IMR-90 (cell line): ENCODE measurements around the gene SCYGR6. TPM values are rescaled to one million over a fixed set of nuclear protein-coding genes. Genes with fewer than 3 reads are reported as not detected.
A peak's percentile ranks its signal among the peaks of the same experiment; 100 is the strongest.

Source experiments
- ATAC-seq: fragments of 200-7000 bp; cut with Tn5 transposase; 2 replicates; pipeline ENCODE4 v1.9.1; 2020; ENCODE audit warnings: low read depth, mild to moderate bottlenecking, moderate library complexity
- BruUV-seq: library from RNA; stranded (reverse); fragments of 400-500 nt; replicated peaks from 2 replicates; lab custom pipeline; 2021; lab: Mats Ljungman, UMichigan
- CTCF ChIA-PET: fragments of 300-600 bp; formaldehyde crosslinking; extraction: SDS; loops from one replicate; lab custom pipeline; 2021; ENCODE audit warnings: antibody characterized with exemption; lab: Yijun Ruan, JAX
- POLR2A ChIA-PET: fragments of 300-600 bp; sonication (Branson Sonifier 250); formaldehyde crosslinking; loops from one replicate; lab custom pipeline; 2022; ENCODE audit warnings: antibody characterized with exemption; ENCODE audit not compliant: unreplicated experiment; lab: Charles Lee
- DNase-seq: peaks from one replicate; pipeline ENCODE4 v3.0.0; 2013
- H2AFZ ChIP-seq: replicated peaks from 2 replicates; pipeline ENCODE3; 2013; ENCODE audit warnings: low read length, mild to moderate bottlenecking; ENCODE audit not compliant: poor library complexity
- H2AK5ac ChIP-seq: 2 replicates; pipeline ENCODE4 v1.6.1; 2013; ENCODE audit warnings: low read depth, low read length, inconsistent platforms
- H2AK9ac ChIP-seq: replicated peaks from 2 replicates; pipeline ENCODE3; 2013; ENCODE audit warnings: mild to moderate bottlenecking, low read depth, low read length, moderate library complexity; ENCODE audit not compliant: poor library complexity
- H2BK120ac ChIP-seq: 2 replicates; pipeline ENCODE4 v1.6.1; 2013; ENCODE audit warnings: low read depth, low read length, inconsistent platforms
- H2BK15ac ChIP-seq: 3 replicates; pipeline ENCODE4 v1.6.1; 2013; ENCODE audit warnings: low read depth, low read length, inconsistent platforms
- H2BK20ac ChIP-seq: 2 replicates; pipeline ENCODE4 v1.6.1; 2013; ENCODE audit warnings: low read depth, mild to moderate bottlenecking, inconsistent platforms, low read length, moderate library complexity
- H2BK5ac ChIP-seq: 2 replicates; pipeline ENCODE4 v1.6.1; 2013; ENCODE audit warnings: mild to moderate bottlenecking, low read depth, low read length, inconsistent platforms; ENCODE audit not compliant: poor library complexity, severe bottlenecking
- H3K14ac ChIP-seq: replicated peaks from 2 replicates; pipeline ENCODE4 v1.6.1; 2013; ENCODE audit warnings: low read depth, low read length, inconsistent platforms
- H3K18ac ChIP-seq: 2 replicates; pipeline ENCODE4 v1.6.1; 2013; ENCODE audit warnings: low read depth, low read length, control low read depth
- H3K23ac ChIP-seq: 2 replicates; pipeline ENCODE4 v1.6.1; 2013; ENCODE audit warnings: low read depth, low read length, inconsistent platforms
- H3K27ac ChIP-seq: 2 replicates; pipeline ENCODE4 v1.5.1; 2013; ENCODE audit warnings: mild to moderate bottlenecking, control low read depth, low read length; ENCODE audit not compliant: insufficient read depth
- H3K27me3 ChIP-seq: 2 replicates; pipeline ENCODE4 v1.6.1; 2013; ENCODE audit warnings: low read length; ENCODE audit not compliant: control insufficient read depth, insufficient read depth
- H3K36me3 ChIP-seq: 2 replicates; pipeline ENCODE4 v1.6.1; 2013; ENCODE audit warnings: low read length, mixed read lengths; ENCODE audit not compliant: control insufficient read depth, insufficient read depth
- H3K4ac ChIP-seq: 2 replicates; pipeline ENCODE4 v1.6.1; 2013; ENCODE audit warnings: low read depth, low read length, inconsistent platforms
- H3K4me1 ChIP-seq: 2 replicates; pipeline ENCODE4 v1.6.1; 2013; ENCODE audit warnings: low read length, mixed read lengths; ENCODE audit not compliant: control insufficient read depth, insufficient read depth
- H3K4me2 ChIP-seq: 2 replicates; pipeline ENCODE4 v1.6.1; 2013; ENCODE audit warnings: low read depth, mild to moderate bottlenecking, control low read depth, low read length, moderate library complexity
- H3K4me3 ChIP-seq: 2 replicates; pipeline ENCODE4 v1.5.1; 2013; ENCODE audit warnings: low read depth, mild to moderate bottlenecking, control low read depth, low read length, moderate library complexity; ENCODE audit not compliant: insufficient read depth
- H3K56ac ChIP-seq: 2 replicates; pipeline ENCODE4 v1.6.1; 2013; ENCODE audit warnings: low read length, inconsistent platforms; ENCODE audit not compliant: insufficient read depth; ENCODE audit errors: extremely low read depth
- H3K79me1 ChIP-seq, 2 experiments: 2 replicates each; pipeline ENCODE4 v1.6.1; 2013; ENCODE audit warnings: low read length in 2 of 2, inconsistent platforms in 1 of 2, low read depth in 1 of 2
- H3K9ac ChIP-seq: 2 replicates; pipeline ENCODE4 v1.6.1; 2013; ENCODE audit warnings: low read depth, low read length, control low read depth
- H3K9me1 ChIP-seq: 2 replicates; pipeline ENCODE4 v1.6.1; 2013; ENCODE audit warnings: low read length, inconsistent platforms; ENCODE audit not compliant: insufficient read depth
- H3K9me3 ChIP-seq: 2 replicates; pipeline ENCODE4 v1.6.1; 2013; ENCODE audit warnings: low read length; ENCODE audit not compliant: control insufficient read depth, insufficient read depth
- H4K20me1 ChIP-seq: 2 replicates; pipeline ENCODE4 v1.6.1; 2013; ENCODE audit warnings: low read length, inconsistent platforms; ENCODE audit not compliant: insufficient read depth
- H4K5ac ChIP-seq: 2 replicates; pipeline ENCODE4 v1.6.1; 2013; ENCODE audit warnings: mild to moderate bottlenecking, low read depth, low read length, control low read depth
- H4K8ac ChIP-seq, 2 experiments: 2 replicates each; pipeline ENCODE4 v1.6.1; 2013; ENCODE audit warnings: low read depth in 2 of 2, low read length in 2 of 2, control low read depth in 1 of 2, inconsistent platforms in 1 of 2
- H4K91ac ChIP-seq: 2 replicates; pipeline ENCODE4 v1.6.1; 2013; ENCODE audit warnings: low read depth, low read length, inconsistent platforms; ENCODE audit not compliant: insufficient read depth
- MAFK ChIP-seq: IDR thresholded peaks from 2 replicates; pipeline ENCODE4 v1.6.1; 2012; ENCODE audit warnings: low read depth, low read length, improper control_type of control experiment
- RAD21 ChIP-seq: IDR thresholded peaks from 2 replicates; pipeline ENCODE4 v1.6.1; 2012; ENCODE audit warnings: low read length, improper control_type of control experiment
- RFX5 ChIP-seq: IDR thresholded peaks from 2 replicates; pipeline ENCODE4 v1.8.0; 2012; ENCODE audit warnings: low read depth, mild to moderate bottlenecking, low read length, moderate library complexity
- SMC3 ChIP-seq: fragments of 150-350 bp; IDR thresholded peaks from 2 replicates; pipeline ENCODE4 v1.6.1; 2016; ENCODE audit warnings: low read depth, mild to moderate bottlenecking, antibody characterized with exemption, low read length, moderate library complexity
- WGBS, 2 experiments: methylation state at CpG; one replicate each; pipeline versions ENCODE4 v1.1.5 to v1.1.7; 2013; ENCODE audit warnings: missing lambda C conversion rate in 2 of 2; ENCODE audit not compliant: insufficient read length in 1 of 2; ENCODE audit errors: extremely low coverage in 2 of 2; 5-methylcytosine and 5-hydroxymethylcytosine counted together
- dilution Hi-C: fragments of 300-500 bp; cut with HindIII; formaldehyde crosslinking; loops from one replicate; pipeline ENCODE4 v1.14.3; 2018; ENCODE audit warnings: low sequenced_read_pairs; ENCODE audit not compliant: unreplicated experiment
- in situ Hi-C: fragments of 300-500 bp; cut with MboI; formaldehyde crosslinking; loops from 3 replicates; pipeline ENCODE4 v1.14.3; 2019; ENCODE audit warnings: low sequenced_read_pairs, inconsistent platforms, mixed read lengths
- intact Hi-C: fragments of 100-400 bp; cut with micrococcal nuclease; formaldehyde crosslinking; loops from 2 replicates; pipeline ENCODE4 v1.10.0; 2022
- polyA plus RNA-seq, 3 experiments: library from polyadenylated mRNA; depleted of rRNA; stranded (reverse); fragments of >200 nt; gene quantifications; 2 replicates each; pipeline ENCODE4 v1.2.3, GENCODE V29; 2012; ENCODE audit warnings: low replicate concordance in 1 of 3
- total RNA-seq: library from RNA; depleted of rRNA; stranded (reverse); fragments of >200 nt; gene quantifications from 2 replicates; pipeline ENCODE4 v1.2.3, GENCODE V29; 2012
- TF ChIP-seq, protein P1 (sequence below): conservative IDR thresholded peaks from 2 replicates; pipeline ENCODE4 v1.5.1; 2012; ENCODE audit warnings: mild to moderate bottlenecking, low read depth, low read length, improper control_type of control experiment

Gene SCYGR6
- total and polyA plus RNA-seq, 2 of the 4 experiments (the other 2 are of a cell fraction): not detected

DNA sequence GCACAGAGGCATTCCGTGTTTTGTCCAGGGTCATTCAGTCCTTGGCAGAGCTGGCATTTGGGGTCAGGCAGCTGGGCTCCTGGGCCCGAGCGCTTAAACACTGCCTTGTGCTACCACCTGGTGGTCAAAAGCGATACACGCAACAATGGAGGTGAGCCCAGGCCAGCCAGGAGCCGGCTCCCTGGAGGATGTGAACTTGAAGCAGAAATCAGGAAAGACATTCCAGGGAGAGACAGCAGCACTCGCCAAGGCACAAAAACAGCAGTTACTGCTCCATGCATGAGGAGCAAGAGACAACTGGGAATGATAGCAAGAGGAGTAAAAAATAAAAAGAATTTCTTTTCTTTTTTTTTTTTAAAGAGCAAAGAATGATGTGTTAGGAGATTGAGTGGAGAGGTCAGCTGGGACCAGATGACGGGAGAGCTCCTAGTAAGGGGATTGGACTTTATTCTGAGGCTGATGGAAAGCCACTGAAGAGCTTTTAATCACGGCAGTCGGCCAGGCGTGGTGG lies 41.9 kb upstream of the SCYGR6 start:
- Histone ChIP-seq H2BK120ac (no peak overlapping the region), H3K4me3 (no peak overlapping the region), H4K5ac (no peak overlapping the region), H3K9me1 (no peaks in the 10 kb centered on the region), H2AFZ (peak overlapping the region; percentile 56), H3K9me3 (no peaks in the 10 kb centered on the region), H4K91ac (no peak overlapping the region), H3K18ac (no peak overlapping the region), H3K27me3 (no peaks in the 10 kb centered on the region), H2AK9ac (no peak overlapping the region), H3K9ac (no peak overlapping the region), H3K56ac (no peak overlapping the region), H2BK20ac (no peak overlapping the region), H2BK15ac (no peak overlapping the region), H2BK5ac (no peak overlapping the region), H3K79me1 (no peaks in the 10 kb centered on the region), H2AK5ac (no peak overlapping the region), H4K8ac (no peak overlapping the region), H3K23ac (no peak overlapping the region), H3K4me2 (no peak overlapping the region), H3K14ac (no peak overlapping the region), H4K20me1 (no peaks in the 10 kb centered on the region), H3K4me1 (no peaks in the 10 kb centered on the region), H3K27ac (no peak overlapping the region), H3K36me3 (no peaks in the 10 kb centered on the region), H3K4ac (no peak overlapping the region)
- intact Hi-C loops (loop anchor here (1.0 to 5.0 kb wide), 7 partner anchors 108 to 636 kb away; no protein-coding TSS in a partner anchor), dilution Hi-C loops (no loop called here), in situ Hi-C loops (loop anchor here (5.0 to 10.0 kb wide), 3 partner anchors 292 to 632 kb away; partner anchors contain the start of gene AGFG1)
- BruUV-seq: no TSS peak
- ATAC-seq (peak; percentile 98), DNase-seq (peak; percentile 68)
- TF ChIP-seq MAFK (no peak), SMC3 (peak; percentile 92), RFX5 (no peak; the same call in 1 of the 2 replicates), RAD21 (peak; percentile 86)
- TF ChIP-seq, protein P1, sequence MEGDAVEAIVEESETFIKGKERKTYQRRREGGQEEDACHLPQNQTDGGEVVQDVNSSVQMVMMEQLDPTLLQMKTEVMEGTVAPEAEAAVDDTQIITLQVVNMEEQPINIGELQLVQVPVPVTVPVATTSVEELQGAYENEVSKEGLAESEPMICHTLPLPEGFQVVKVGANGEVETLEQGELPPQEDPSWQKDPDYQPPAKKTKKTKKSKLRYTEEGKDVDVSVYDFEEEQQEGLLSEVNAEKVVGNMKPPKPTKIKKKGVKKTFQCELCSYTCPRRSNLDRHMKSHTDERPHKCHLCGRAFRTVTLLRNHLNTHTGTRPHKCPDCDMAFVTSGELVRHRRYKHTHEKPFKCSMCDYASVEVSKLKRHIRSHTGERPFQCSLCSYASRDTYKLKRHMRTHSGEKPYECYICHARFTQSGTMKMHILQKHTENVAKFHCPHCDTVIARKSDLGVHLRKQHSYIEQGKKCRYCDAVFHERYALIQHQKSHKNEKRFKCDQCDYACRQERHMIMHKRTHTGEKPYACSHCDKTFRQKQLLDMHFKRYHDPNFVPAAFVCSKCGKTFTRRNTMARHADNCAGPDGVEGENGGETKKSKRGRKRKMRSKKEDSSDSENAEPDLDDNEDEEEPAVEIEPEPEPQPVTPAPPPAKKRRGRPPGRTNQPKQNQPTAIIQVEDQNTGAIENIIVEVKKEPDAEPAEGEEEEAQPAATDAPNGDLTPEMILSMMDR: peak; percentile 84
- POLR2A ChIA-PET: interaction anchor here (0.6 kb wide), 2 partner anchors 10 to 119 kb away, joined by 4 to 7 read pairs; no protein-coding TSS in a partner anchor
- CTCF ChIA-PET: interaction anchor here (0.6 to 2.7 kb wide), 16 partner anchors 95 to 636 kb away, joined by 3 to 24 read pairs (median 4); no protein-coding TSS in a partner anchor
- 4% methylated on average over 4 of the region's 11 CpGs; no CpG with 5 or more reads in 1 of the 2 experiments for WGBS, 2 experiments
